ENCODE measurements around the gene CAB39. TPM values are rescaled to one million over a fixed set of nuclear protein-coding genes. Genes with fewer than 3 reads are reported as not detected.

Gene CAB39
- total RNA-seq, 4 donors from 2014 or later, result 88.5 to 115 (median 108) TPM

- Histone ChIP-seq H3K4me1 (peaks cover 7 to 36% (median 10%) of the 10 kb centered on the region in 3 donors), H3K9me3 (no peaks in the 10 kb centered on the region), H3K36me3 (peaks cover 0 to 17% of the 10 kb centered on the region in 2 donors), H3K27me3 (no peaks in the 10 kb centered on the region), H3K27ac (peak overlapping the region in 1 of 4 donors; percentile 8), H3K4me3 (no peak overlapping the region)
- no peak for ATAC-seq
- TF ChIP-seq EP300 (IDR thresholded peaks at IDR 0.05) (no peak), CTCF (IDR thresholded peaks at IDR 0.05) (no peak), POLR2A (IDR thresholded peaks at IDR 0.05) (no peak), POLR2AphosphoS5 (IDR thresholded peaks at IDR 0.05) (no peak)
- 66 to 79% methylated on average over 4 of the region's 4 CpGs for WGBS, 2 donors (ENCODE audit: low coverage in 1 of 2)
Measured at GRCh38 chr2:230746213-230746612, 33.6 kb downstream of the CAB39 start.

GRCh38 chr2:230748087-230748486, 35.4 kb downstream of the CAB39 start:
- WGBS, 2 donors (ENCODE audit: low coverage in 1 of 2), result 100% methylated on average over 1 to 2 of the region's 2 CpGs
- Histone ChIP-seq H3K27me3 (no peaks in the 10 kb centered on the region), H3K9me3 (no peaks in the 10 kb centered on the region), H3K27ac (no peak overlapping the region), H3K4me3 (no peak overlapping the region), H3K4me1 (peaks cover 7 to 42% (median 10%) of the 10 kb centered on the region in 3 donors), H3K36me3 (peaks cover 0 to 17% of the 10 kb centered on the region in 2 donors)
- no peak for ATAC-seq
- TF ChIP-seq EP300 (IDR thresholded peaks at IDR 0.05) (no peak), POLR2A (IDR thresholded peaks at IDR 0.05) (no peak), CTCF (IDR thresholded peaks at IDR 0.05) (no peak), POLR2AphosphoS5 (IDR thresholded peaks at IDR 0.05) (no peak)

GRCh38 chr2:230749111-230749510, 36.5 kb downstream of the CAB39 start:
- TF ChIP-seq POLR2AphosphoS5 (IDR thresholded peaks at IDR 0.05) (no peak), CTCF (IDR thresholded peaks at IDR 0.05) (no peak), POLR2A (IDR thresholded peaks at IDR 0.05) (no peak), EP300 (IDR thresholded peaks at IDR 0.05) (no peak)
- no peak overlapping the region for H3K4me3 ChIP-seq
- no peaks in the 10 kb centered on the region for H3K27me3 ChIP-seq
- peaks cover 0 to 14% of the 10 kb centered on the region in 2 donors for H3K36me3 ChIP-seq
- H3K27ac ChIP-seq, result no peak overlapping the region
- ATAC-seq, result no peak
- H3K4me1 ChIP-seq, result peaks cover 7 to 42% (median 10%) of the 10 kb centered on the region in 3 donors
- WGBS, 2 donors (ENCODE audit: low coverage in 1 of 2), result 50 to 61% methylated on average over 2 of the region's 2 CpGs
- H3K9me3 ChIP-seq, result no peaks in the 10 kb centered on the region

- H3K4me1 ChIP-seq, result peaks cover 9 to 47% (median 10%) of the 10 kb centered on the region in 3 donors
- H3K27ac ChIP-seq, result no peak overlapping the region
- WGBS, 2 donors (ENCODE audit: low coverage in 1 of 2), result 59 to 81% methylated on average over 2 to 3 of the region's 3 CpGs
- no peak overlapping the region for H3K4me3 ChIP-seq
- no peaks in the 10 kb centered on the region for H3K9me3 ChIP-seq
- TF ChIP-seq EP300 (IDR thresholded peaks at IDR 0.05) (no peak), POLR2AphosphoS5 (IDR thresholded peaks at IDR 0.05) (no peak), POLR2A (IDR thresholded peaks at IDR 0.05) (no peak), CTCF (IDR thresholded peaks at IDR 0.05) (no peak)
- H3K36me3 ChIP-seq, result peaks cover 0 to 5% of the 10 kb centered on the region in 2 donors
- no peaks in the 10 kb centered on the region for H3K27me3 ChIP-seq
- ATAC-seq, result no peak
Measured at GRCh38 chr2:230751062-230751461, 38.4 kb downstream of the CAB39 start.

- Histone ChIP-seq H3K4me1 (peaks cover 5 to 54% (median 32%) of the 10 kb centered on the region in 3 donors), H3K27ac (no peak overlapping the region), H3K4me3 (no peak overlapping the region), H3K36me3 (no peaks in the 10 kb centered on the region), H3K9me3 (no peaks in the 10 kb centered on the region), H3K27me3 (no peaks in the 10 kb centered on the region)
- no peak for ATAC-seq
- TF ChIP-seq POLR2A (IDR thresholded peaks at IDR 0.05) (no peak), CTCF (IDR thresholded peaks at IDR 0.05) (no peak)
- 86% methylated on average over 4 of the region's 4 CpGs; no CpG with 5 or more reads in 1 of the 2 donors for WGBS, 2 donors (ENCODE audit: low coverage in 1 of 2)
Measured at GRCh38 chr2:230754200-230754599, 41.6 kb downstream of the CAB39 start.
